IMR-90 (cell line): ENCODE results near the gene BST1.

ENCODE experiments used
- BHLHE40 ChIP-seq: fragments of 150-350 bp; IDR thresholded peaks from 2 replicates; pipeline ENCODE4 v1.6.1; 2016; ENCODE audit warnings: mild to moderate bottlenecking, low read depth, low read length
- CEBPB ChIP-seq: IDR thresholded peaks from 2 replicates; pipeline ENCODE4 v1.6.1; 2012; ENCODE audit warnings: low read depth, low read length, improper control_type of control experiment
- CHD1 ChIP-seq: IDR thresholded peaks from 2 replicates; pipeline ENCODE4 v1.6.1; 2012; ENCODE audit warnings: low read depth, low read length, improper control_type of control experiment
- CTCF ChIP-seq: conservative IDR thresholded peaks from 2 replicates; pipeline ENCODE4 v1.5.1; 2012; ENCODE audit warnings: mild to moderate bottlenecking, low read depth, low read length, improper control_type of control experiment
- POLR2A ChIP-seq: IDR thresholded peaks from 2 replicates; pipeline ENCODE4 v1.6.1; 2012; ENCODE audit warnings: mild to moderate bottlenecking, low read depth, low read length
- RAD21 ChIP-seq: IDR thresholded peaks from 2 replicates; pipeline ENCODE4 v1.6.1; 2012; ENCODE audit warnings: low read length, improper control_type of control experiment
- RCOR1 ChIP-seq: IDR thresholded peaks from 2 replicates; pipeline ENCODE4 v1.6.1; 2012; ENCODE audit warnings: mild to moderate bottlenecking, low read length, improper control_type of control experiment; ENCODE audit not compliant: insufficient replicate concordance
- RFX5 ChIP-seq: IDR thresholded peaks from 2 replicates; pipeline ENCODE4 v1.8.0; 2012; ENCODE audit warnings: low read depth, mild to moderate bottlenecking, low read length, moderate library complexity
- SMC3 ChIP-seq: fragments of 150-350 bp; IDR thresholded peaks from 2 replicates; pipeline ENCODE4 v1.6.1; 2016; ENCODE audit warnings: low read depth, mild to moderate bottlenecking, antibody characterized with exemption, low read length, moderate library complexity

GRCh38 chr4:15729910-15730533 is 27.2 kb downstream of the BST1 start:
- TF ChIP-seq POLR2A (no peak), CTCF (peak; percentile 83), SMC3 (peak; percentile 65), CEBPB (no peak), BHLHE40 (no peak), CHD1 (no peak), RAD21 (peak; percentile 69), RCOR1 (no peak), RFX5 (no peak)
